SH-SY5Y (cell line): Measurements from ENCODE around the gene HOMER1.

Source experiments
- GATA2 ChIP-seq: IDR thresholded peaks from 2 replicates; pipeline ENCODE4 v1.6.1; 2011; ENCODE audit warnings: mild to moderate bottlenecking, low read depth, low read length
- GATA3 ChIP-seq: IDR thresholded peaks from 2 replicates; pipeline ENCODE4 v1.6.1; 2011; ENCODE audit warnings: low read depth, mild to moderate bottlenecking, low read length, moderate library complexity

GRCh38 chr5:79392776-79393175 is 121.2 kb downstream of the HOMER1 start:
- no peak for TF ChIP-seq GATA2
- no peak for TF ChIP-seq GATA3
